Type B pancreatic cell (in vitro differentiated cells): Measurements from ENCODE around the gene F12. TPM values are rescaled to one million over a fixed set of nuclear protein-coding genes. Genes with fewer than 3 reads are reported as not detected.
A peak's percentile ranks its signal among the peaks of the same experiment; 100 is the strongest.

ENCODE experiments used
- DNase-seq: peaks from one replicate; pipeline ENCODE4 v3.0.0; 2021; ENCODE audit warnings: mixed read lengths; ENCODE audit not compliant: unreplicated experiment; ENCODE audit errors: extremely low spot score
- H3K27ac Mint-ChIP-seq: 2 replicates; pipeline ENCODE4 v1.8.0; 2021; ENCODE audit warnings: mild to moderate bottlenecking, mixed read lengths
- H3K27me3 Mint-ChIP-seq: 2 replicates; pipeline ENCODE4 v1.8.0; 2021; ENCODE audit warnings: mixed read lengths
- H3K36me3 Mint-ChIP-seq: 2 replicates; pipeline ENCODE4 v1.8.0; 2021; ENCODE audit warnings: mixed read lengths
- H3K4me1 Mint-ChIP-seq: one replicate; pipeline ENCODE4 v1.8.0; 2021; ENCODE audit warnings: mixed read lengths; ENCODE audit not compliant: unreplicated experiment
- H3K4me3 Mint-ChIP-seq: 2 replicates; pipeline ENCODE4 v1.8.0; 2021; ENCODE audit warnings: mild to moderate bottlenecking, mixed read lengths
- H3K9me3 Mint-ChIP-seq: 2 replicates; pipeline ENCODE4 v1.8.0; 2021; ENCODE audit warnings: mixed read lengths
- total RNA-seq: library from RNA; stranded (reverse); gene quantifications from 2 replicates; pipeline ENCODE4 v1.2.1, GENCODE V29; 2021; ENCODE audit warnings: low replicate concordance
- TF ChIP-seq, protein P1 (sequence below): fragments of 200-600 bp; sonication (generic); conservative IDR thresholded peaks from 2 replicates; pipeline ENCODE4 v1.5.0; 2021; ENCODE audit warnings: antibody characterized with exemption, mild to moderate bottlenecking

The F12 gene
- total RNA-seq, 1 donor from 2014 or later: 3.2 TPM

DNA sequence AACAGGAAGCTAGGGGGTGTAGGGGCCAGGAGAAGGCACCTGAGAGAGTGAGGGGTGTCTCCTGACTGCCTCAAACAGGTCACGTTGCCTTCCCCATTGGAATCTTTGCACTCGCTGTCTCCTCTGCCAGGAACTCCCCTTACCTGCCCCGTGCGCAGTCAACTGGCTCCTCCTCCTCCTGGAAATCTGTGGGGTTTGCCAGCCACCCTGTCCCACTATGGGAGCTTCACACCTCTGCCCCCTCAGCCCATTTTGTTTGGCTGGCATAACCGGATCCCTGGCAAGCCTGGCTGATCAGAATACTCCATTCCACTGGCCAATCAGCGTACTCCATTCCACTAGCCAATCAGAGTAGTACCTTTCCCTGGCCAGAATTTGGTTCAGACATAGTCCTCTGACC is 35.6 kb downstream of the F12 start:
- Mint-ChIP-seq H3K36me3 (no peaks in the 10 kb centered on the region), H3K9me3 (no peaks in the 10 kb centered on the region), H3K4me1 (peaks cover 8% of the 10 kb centered on the region), H3K27me3 (peaks cover 6% of the 10 kb centered on the region), H3K4me3 (peak overlapping the region; percentile 16), H3K27ac (no peak overlapping the region)
- no peak for DNase-seq
- TF ChIP-seq, protein P1, sequence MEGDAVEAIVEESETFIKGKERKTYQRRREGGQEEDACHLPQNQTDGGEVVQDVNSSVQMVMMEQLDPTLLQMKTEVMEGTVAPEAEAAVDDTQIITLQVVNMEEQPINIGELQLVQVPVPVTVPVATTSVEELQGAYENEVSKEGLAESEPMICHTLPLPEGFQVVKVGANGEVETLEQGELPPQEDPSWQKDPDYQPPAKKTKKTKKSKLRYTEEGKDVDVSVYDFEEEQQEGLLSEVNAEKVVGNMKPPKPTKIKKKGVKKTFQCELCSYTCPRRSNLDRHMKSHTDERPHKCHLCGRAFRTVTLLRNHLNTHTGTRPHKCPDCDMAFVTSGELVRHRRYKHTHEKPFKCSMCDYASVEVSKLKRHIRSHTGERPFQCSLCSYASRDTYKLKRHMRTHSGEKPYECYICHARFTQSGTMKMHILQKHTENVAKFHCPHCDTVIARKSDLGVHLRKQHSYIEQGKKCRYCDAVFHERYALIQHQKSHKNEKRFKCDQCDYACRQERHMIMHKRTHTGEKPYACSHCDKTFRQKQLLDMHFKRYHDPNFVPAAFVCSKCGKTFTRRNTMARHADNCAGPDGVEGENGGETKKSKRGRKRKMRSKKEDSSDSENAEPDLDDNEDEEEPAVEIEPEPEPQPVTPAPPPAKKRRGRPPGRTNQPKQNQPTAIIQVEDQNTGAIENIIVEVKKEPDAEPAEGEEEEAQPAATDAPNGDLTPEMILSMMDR: no peak

DNA sequence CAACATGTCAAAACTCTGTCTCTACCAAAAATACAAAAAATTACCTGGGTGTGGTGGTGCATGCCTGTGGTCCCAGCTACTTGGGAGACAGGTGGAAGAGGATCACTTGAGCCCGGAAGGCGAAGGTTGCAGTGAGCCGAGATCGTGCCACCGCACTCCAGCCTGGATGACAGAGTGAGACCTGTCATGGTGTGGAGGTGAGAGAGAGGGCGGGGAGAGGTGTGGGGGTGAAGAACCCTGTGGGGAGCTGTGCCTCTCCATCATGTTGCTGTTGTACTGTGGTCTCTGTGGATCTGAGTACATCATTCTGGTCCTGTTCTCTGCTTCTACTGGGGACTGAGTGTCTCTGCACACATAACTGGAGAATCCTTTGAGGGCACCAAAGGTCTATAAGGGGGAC is 36.5 kb downstream of the F12 start:
- Mint-ChIP-seq H3K4me3 (no peak overlapping the region), H3K36me3 (no peaks in the 10 kb centered on the region), H3K27ac (no peak overlapping the region), H3K4me1 (peaks cover 8% of the 10 kb centered on the region), H3K27me3 (peaks cover 6% of the 10 kb centered on the region), H3K9me3 (no peaks in the 10 kb centered on the region)
- no peak for DNase-seq
- TF ChIP-seq, protein P1: no peak

DNA sequence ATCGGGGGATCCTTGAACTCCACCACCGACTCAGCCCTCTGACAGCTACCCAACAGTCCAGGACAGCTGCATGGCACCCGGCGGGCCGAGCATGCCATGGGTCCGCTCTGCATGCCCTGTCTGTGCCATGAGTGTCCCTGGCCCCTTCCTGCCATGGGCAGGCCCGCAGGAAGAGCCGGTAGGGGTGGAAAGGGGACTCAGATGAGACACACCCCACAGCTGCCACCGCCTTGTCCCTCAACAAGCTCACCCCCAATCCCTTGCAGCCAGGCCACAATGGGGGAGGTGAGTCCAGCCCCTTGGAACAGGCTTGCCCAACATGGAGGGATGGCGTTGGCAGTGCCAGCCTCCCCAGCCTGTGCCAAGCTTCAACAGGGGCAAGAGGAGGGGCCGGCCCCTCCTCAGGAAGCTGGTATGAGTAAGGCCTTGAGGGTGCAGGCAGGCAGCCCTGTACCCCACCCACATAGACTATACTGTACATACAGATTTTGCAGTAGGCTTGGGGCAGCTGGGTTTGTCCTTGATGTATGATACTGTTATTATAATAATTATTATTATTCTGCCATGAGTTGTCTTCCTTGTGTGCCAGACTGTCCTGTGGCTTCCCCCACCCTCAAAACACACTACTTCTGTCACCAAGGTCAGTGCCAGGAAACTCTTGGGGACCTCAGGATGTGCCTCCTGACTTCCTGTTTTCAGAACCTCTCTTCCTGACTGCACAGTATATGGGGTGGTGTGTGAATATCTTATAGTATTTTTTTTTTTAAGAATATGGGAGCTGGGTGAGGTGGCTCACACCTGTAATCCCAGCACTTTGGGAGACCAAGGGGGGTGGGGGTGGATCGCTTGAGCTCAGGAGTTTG is 37.1 kb downstream of the F12 start:
- H3K36me3 Mint-ChIP-seq: no peaks in the 10 kb centered on the region
- peak overlapping the region; percentile 80 for H3K4me3 Mint-ChIP-seq
- no peaks in the 10 kb centered on the region for H3K9me3 Mint-ChIP-seq
- peaks cover 6% of the 10 kb centered on the region for H3K27me3 Mint-ChIP-seq
- no peak overlapping the region for H3K27ac Mint-ChIP-seq
- H3K4me1 Mint-ChIP-seq: peaks cover 8% of the 10 kb centered on the region
- no peak for DNase-seq
- TF ChIP-seq, protein P1: no peak

DNA sequence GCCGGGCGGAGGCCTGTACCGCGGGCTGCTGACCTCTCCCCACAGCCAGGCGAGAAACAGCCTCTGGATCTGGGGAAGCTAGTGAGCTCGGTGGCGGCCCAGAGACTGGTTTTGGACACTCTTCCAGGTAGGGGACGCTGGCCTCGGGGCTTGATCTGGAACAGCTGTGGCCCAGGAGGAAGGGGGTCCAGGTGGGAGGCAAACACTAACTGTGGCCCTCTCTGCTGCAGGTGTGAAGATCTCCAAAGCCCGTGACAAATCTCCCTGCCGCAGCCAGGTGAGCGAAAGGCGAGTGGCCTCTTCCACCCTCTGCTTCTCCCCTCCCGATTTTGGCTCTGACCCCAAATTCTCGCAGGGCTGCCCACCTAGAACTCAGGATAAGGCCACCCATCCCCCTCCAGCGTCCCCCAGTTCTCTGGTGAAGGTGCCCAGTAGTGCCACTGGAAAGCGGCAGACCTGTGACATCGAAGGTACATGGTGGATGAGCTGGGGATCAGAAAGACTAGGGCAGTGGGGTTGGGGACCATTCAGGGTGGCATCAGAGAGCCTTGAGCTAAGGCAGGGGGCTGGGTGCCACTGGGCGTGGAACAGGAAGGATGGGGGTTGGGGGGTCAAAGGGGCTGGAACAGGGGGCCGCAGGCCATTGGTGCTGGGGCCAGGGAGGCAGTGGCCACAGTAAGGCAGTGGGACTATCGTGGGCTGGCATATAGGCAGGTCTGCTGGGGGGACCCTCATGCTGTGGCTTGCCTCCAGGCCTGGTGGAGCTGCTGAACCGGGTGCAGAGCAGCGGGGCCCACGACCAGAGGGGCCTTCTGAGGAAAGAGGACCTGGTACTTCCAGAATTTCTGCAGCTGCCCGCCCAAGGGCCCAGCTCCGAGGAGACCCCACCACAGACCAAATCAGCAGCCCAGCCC is 38.0 kb downstream of the F12 start:
- DNase-seq: no peak
- peaks cover 15% of the 10 kb centered on the region for H3K4me1 Mint-ChIP-seq
- H3K4me3 Mint-ChIP-seq: peak overlapping the region; percentile 81
- no peaks in the 10 kb centered on the region for H3K36me3 Mint-ChIP-seq
- no peak overlapping the region for H3K27ac Mint-ChIP-seq
- no peaks in the 10 kb centered on the region for H3K9me3 Mint-ChIP-seq
- H3K27me3 Mint-ChIP-seq: peaks cover 6% of the 10 kb centered on the region
- TF ChIP-seq, protein P1: no peak

DNA sequence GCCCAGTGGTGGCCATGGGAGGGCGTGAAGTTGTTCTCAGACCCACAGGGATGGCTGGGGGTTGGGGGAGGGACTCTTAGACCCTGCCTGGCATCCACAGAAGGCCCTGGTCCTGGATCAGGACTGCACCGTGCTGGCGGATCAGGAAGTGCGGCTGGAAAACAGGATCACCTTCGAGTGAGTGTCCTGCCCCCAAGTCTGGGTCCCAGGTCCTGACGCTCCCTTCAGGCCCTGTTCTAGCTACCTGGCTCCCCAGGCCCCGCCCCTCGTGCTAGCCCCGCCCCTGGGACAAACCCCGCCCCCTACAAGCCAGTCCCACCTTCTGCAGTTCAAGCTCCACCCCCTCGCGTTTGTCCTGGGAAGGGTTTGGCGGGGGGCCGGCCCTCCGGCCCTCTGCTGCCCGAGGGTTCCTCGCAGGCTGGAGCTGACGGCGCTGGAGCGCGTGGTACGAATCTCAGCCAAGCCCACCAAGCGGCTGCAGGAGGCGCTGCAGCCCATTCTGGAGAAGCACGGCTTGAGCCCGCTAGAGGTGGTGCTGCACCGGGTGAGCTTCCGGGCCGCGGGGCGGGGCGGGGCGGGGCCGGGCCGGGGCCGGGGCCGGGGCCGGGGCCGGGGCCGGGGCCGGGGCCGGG is 38.8 kb downstream of the F12 start:
- Mint-ChIP-seq H3K36me3 (no peaks in the 10 kb centered on the region), H3K4me1 (peaks cover 21% of the 10 kb centered on the region), H3K9me3 (no peaks in the 10 kb centered on the region), H3K4me3 (no peak overlapping the region), H3K27me3 (peaks cover 6% of the 10 kb centered on the region), H3K27ac (no peak overlapping the region)
- TF ChIP-seq, protein P1: peak; percentile 73
- peak; percentile 91 for DNase-seq
